GM19193 (cell line): ENCODE measurements around the gene NDUFS6.

Experiments
- POLR2A ChIP-seq: IDR thresholded peaks from 4 replicates; pipeline ENCODE4 v1.6.1; 2011; ENCODE audit not compliant: insufficient read depth, insufficient read length; ENCODE audit errors: extremely low read depth

Gene NDUFS6

DNA sequence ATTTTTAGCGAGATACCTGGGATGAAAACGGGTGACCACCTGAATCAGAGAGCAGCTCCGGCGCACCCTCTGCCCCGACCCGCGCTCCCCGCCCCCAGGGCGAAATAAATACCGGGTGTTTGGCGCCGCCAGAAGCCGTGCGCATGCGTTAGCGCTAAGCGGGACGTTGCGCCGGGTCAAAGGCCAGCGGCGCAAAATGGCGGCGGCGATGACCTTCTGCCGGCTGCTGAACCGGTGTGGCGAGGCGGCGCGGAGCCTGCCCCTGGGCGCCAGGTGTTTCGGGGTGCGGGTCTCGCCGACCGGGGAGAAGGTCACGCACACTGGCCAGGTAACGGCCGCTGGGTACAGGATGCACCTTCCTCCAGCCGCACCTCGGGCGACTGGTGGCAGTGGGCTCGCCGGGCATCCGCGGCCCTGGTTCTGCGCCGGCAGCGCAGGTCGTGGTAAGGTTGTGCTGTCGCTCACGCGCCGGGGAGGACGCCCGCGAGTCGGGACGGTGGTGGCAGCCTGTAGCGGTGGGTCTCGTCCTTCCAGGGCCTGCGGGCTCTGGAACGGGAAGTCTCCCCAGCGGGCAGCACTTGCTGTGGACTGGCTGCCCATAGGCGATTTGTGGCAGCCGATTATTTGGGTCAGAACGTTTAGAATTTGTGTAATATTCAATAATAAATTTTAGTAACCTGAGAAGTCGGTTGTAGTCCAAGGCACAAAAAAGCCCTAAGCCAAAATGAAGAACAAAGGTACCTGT, at the start of gene NDUFS6:
TSS of gene NDUFS6 (plus strand) at position 186 of the 745 bp plus-strand sequence. CDS start at position 197, 11 bp downstream.
- TF ChIP-seq POLR2A = peak; percentile 83

DNA sequence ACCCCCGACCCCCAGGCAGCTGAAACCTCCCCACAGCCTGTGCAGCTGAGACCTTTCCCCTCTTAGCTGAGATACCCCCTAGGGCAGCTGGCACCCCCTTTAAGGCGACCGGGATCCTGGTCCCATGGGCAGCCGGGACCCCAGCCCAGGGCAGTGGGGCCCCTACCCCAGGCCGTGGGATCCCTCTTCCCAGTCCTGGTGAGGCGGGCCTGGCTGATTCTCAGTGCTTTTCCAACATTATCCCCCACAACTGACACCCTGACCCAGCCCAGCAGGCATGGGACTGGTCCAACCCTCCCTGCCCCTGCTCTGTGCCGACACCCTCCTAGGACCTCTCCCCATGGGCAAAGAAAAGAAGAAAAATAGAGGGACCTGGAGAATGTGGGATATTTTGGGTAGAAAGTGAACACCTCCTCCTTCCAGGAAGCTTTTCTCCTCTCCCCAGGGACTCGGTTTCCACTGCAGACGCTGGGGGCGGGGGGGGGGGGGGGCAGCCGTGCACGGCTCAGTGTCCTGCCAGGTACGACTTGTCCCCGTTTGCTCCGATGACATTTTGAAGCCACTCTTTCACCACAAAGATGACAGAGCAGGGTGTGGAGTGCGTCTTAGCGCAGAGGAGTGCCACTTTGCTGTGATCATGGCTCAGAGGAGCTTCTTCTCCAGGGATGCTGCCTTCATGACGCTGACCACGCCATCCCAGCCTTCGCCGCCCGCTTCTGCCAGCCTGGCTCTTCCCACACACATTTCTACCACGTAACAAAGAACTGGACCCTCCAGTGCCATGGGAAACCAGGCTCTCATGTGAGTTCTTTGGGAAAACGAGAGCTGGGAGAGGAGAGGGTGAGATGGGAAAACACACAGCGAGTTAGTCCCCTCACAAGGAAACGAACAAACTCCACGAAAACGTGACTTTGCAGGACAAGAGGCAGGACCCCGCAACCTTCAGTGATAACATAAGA, 49.1 kb upstream of the NDUFS6 start:
- no peak for TF ChIP-seq POLR2A

DNA sequence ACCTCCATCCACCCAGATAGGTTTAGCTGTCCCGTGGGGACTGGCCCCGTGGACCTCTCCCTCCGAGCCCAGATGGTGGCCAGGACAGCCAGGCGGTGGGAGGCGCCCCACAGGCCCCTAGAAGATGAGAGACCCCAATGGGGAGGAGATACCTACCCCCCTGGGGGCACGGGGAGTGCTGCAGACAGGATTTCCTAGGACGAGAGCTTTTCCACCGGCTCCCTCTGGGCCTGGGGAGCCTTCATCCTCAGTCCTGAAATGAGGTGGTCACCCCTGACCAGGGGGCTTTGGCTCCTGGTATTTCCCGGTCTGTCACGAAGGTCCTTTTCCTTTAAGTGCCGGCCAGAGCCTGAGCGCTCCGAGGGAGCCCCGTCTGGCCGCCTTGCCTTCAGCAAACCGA, 48.3 kb upstream of the NDUFS6 start:
- no peak for TF ChIP-seq POLR2A

DNA sequence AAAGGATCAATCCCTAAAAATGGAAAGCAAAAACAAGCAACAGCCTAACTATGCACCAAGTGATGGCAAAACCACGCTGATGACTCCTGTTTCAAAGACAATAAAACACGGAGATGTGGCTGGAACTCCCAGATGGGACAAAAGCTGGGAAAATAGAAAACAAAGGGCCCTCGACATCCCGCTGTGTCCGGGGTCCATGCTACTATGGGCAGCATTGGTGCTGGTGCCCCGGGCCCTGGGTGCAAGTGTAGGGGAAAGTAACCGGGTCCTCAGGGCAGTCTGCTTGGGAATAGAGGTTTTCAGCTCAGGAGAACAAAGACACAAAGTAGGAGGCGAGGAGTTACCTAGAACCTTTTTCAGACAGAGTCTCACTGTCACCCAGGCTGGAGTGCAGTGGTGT, 47.7 kb upstream of the NDUFS6 start:
- no peak for TF ChIP-seq POLR2A

DNA sequence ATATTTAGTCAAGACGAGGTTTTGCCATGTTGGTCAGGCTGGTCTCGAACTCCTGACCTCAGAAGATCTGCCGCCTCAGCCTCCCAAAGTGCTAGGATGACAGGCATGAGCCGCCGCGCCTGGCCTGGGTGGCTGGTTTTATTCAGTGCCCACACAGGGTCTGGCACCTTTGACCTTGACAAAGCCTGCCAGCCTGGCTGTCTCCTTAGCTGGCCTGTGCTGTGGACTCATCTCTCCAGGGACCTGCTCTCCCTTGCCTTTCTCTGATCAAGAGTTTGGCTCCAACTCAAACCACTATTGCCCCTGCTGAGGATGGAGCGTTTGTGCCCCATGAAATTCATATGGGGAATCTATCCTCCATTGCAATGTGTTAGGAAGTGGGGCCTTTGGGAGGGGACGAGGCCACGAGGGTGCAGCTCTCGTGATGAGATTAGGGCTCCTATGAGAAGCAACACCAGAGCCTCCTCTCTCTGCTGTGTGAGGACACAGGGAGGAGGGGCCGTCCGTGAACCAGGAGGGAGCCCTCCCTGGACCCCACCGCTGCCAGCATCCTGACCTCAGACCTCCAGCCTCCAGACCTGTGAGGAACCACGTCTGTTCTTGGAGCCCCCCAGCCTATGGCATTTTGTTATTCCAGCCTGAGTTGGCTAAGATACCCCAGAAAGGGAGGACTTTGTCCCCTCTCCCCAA, 46.5 kb upstream of the NDUFS6 start:
- no peak for TF ChIP-seq POLR2A

DNA sequence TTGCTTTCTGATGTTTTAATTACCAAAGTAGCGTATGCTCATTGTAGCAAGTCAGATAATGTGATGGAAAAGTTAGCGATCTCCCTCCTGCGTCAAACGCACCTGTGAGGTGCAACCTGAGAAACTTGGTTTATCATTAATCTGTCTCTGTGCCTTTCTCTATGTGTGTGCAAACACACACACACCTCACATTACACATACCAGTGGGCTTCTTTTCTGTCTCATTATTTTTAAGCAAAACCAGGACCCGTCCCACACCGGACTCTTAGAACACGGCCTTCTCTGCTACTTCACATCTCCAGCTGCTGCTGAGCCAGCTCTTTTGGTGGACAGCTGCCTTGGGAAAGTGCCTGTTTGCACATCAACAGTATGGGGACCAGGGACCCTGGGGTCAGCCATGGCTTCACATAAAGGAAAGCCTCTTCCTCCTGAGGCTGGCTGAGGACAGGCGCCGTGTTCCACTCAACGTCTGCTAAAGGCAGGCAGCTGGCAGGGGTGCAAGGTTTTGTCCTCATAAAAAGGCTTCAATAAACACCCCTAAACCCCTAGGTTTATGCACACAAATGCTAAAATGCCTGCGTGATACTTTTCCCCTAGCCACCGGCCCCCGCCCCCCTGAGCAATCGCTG, 45.8 kb upstream of the NDUFS6 start:
- no peak for TF ChIP-seq POLR2A

DNA sequence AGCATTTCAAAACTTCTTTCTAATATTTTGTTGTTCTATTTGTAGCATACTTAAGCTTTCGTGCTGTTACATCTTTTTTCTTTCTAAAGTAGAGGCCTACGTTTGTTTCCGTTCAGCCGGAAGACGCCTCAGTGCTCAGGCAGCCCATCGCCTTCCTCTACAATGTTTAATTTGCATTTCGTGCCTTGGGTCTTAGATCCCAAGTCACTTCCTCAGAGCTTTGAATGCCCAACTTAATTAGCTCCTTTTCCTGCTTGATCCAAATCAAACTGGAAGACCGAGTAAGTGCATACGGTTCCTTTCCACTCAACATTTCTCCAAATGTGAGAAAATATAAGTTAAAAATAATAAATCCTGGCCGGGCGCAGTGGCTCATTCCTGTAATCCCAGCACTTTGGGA, 44.7 kb upstream of the NDUFS6 start:
- no peak for TF ChIP-seq POLR2A

DNA sequence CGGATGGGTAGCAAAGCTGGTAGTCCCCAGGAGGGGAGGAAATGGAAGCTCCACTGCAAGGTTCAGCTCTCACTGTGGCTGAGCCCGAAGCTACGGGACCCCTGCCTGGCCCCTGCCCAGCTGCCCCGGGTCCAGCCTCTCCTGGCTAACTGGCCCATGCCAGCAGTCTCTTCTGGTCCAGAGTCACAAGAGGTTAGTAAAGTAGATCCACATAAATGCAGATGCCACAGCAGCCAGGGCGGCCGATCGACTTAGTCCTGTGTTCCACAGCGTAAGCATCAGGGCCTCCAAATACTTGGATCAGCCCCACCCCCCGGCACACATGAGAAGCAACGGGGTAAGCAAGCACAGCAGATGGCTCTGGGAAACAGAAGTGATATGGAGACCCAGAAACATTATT, 43.7 kb upstream of the NDUFS6 start:
- TF ChIP-seq POLR2A = no peak

DNA sequence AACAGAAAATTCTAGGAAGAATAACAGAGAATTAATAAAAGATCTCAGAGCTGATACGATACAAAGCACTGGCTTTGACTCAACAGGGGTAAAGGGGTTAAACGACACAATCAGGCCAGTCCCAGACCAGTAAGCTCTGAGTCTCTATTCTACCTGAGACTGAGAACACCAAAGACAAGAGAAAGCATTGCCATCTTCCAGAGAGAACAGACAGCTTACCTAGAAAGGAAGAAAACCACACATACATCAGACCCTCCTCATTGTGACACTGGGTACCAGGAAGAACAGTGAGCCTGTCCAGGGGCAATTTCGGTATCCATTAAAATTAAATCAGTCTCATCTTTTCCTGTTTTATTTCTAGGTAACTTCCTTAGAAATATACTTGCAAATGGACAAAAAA, 42.6 kb upstream of the NDUFS6 start:
- no peak for TF ChIP-seq POLR2A

DNA sequence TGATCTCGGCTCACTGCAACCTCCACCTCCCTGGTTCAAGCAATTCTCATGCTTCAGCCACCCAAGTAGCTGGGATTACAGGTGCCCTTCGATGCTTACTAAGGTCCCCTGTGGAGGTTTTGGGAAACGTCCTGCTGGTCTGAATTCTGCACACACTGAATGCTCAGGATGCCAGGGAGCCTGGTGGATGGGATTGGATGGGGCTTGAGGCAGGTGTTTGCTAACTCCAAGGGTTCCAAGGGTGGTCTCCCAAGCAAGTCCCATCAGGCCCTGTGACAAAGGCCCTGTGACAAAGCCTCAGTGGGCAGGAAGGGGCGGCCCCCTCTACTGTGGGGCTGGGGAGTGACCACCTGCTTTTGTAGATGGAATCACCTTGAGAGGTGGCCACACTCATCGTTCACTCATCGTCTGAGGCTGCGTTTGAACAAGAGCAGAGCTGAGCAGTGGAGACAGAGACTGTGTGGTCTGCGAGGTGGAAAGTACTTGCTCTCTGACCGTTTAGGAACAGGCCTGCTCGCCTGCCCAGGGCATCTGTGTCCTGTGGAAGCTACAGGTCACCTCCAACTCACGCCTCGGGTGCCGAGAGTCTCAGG, 41.7 kb upstream of the NDUFS6 start:
- TF ChIP-seq POLR2A = no peak

DNA sequence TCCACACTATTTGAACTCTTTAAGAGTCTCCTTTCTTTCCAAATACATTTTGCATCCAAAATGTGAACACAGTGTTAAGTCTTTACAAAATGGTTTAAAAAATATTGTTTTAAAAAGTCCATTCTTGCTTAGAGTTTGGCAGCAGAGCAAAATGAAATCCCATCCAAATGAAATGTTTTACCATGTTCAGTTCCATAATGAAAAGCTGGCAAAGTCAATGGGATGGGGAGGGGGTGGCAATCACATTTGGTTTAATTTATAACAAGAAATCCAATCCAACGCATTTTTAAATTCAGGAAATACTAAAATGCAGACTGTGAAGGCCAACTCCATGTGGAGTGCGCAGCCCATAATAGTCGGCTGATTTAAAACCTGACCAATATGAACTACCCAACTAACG, 41.0 kb upstream of the NDUFS6 start:
- no peak for TF ChIP-seq POLR2A

DNA sequence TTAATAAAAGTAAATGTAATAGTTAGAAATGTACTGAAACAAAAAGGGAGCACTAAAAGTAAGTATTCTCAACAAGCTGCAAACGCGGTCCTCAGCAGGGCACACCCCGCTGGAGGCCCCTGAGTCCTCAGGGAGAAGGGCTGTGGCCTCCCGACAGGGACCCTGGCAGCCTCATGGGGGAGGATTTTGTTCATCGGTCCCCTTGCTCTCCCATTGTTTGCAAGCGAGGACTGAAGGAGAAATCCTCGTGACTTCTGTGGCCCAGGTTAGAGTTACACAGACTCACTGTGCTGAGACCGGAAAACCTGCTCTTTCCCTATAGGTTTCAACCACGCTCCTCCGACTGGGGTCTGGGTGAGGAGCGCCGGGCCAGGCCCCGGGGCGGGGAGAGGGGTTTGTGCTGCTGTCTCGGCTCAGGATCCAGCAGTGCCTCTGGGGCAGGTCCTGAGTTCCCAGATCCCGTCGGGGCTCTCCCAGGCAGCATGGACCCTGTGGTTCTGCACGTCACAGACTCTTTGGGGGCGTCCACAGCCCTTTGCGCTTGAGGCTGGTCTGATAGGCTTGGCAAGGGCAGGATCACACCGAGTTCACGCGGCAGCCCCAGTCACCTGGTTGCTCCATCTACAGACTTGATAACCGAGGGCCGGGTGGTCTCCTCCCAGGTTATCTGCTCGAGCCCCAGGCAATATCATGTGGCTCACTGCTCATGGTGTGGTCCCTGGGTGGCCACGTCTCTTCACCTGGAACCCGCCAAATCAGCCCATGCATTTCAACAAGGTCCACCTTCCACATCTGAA, 40.4 kb upstream of the NDUFS6 start:
- TF ChIP-seq POLR2A = no peak

DNA sequence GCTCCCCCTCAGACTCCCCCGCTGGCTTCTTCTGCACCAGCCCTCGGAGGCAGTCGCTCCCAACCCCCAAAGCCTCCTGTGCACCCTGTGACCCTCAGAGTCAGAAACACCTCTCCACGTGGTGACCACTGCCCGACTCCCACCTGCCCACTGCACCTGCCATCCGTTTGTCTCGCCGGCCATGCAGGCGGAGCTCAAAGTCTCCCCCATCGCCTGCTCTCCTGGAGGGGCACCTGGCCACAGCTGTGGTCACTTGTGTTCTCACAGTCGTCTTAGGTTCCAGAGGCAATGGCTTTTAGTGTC, 39.8 kb upstream of the NDUFS6 start:
- no peak for TF ChIP-seq POLR2A
